Panc1 (cell line): Measurements from ENCODE around the gene GSG1.

Experiments
- POLR2AphosphoS5 ChIP-seq: IDR thresholded peaks from 2 replicates; pipeline ENCODE4 v1.6.1; 2012; ENCODE audit warnings: mild to moderate bottlenecking, low read depth, low read length, moderate library complexity
- SIN3A ChIP-seq: IDR thresholded peaks from 2 replicates; pipeline ENCODE4 v1.6.1; 2012; ENCODE audit warnings: low read depth, mild to moderate bottlenecking, low read length, moderate library complexity, borderline replicate concordance; ENCODE audit not compliant: insufficient read depth
- TF ChIP-seq, protein P1 (sequence below): fragments of 450-650 bp; IDR thresholded peaks from 2 replicates; pipeline ENCODE4 v1.5.1; 2017; ENCODE audit warnings: mild to moderate bottlenecking
- TF ChIP-seq, protein P2 (sequence below), 2 experiments: IDR thresholded peaks; 2 replicates each; pipeline ENCODE4 v1.6.1; 2011 to 2012; ENCODE audit warnings: low read depth in 2 of 2, control low read depth in 1 of 2, low read length in 1 of 2, mild to moderate bottlenecking in 1 of 2, moderate library complexity in 1 of 2; ENCODE audit not compliant: insufficient read depth in 1 of 2

DNA sequence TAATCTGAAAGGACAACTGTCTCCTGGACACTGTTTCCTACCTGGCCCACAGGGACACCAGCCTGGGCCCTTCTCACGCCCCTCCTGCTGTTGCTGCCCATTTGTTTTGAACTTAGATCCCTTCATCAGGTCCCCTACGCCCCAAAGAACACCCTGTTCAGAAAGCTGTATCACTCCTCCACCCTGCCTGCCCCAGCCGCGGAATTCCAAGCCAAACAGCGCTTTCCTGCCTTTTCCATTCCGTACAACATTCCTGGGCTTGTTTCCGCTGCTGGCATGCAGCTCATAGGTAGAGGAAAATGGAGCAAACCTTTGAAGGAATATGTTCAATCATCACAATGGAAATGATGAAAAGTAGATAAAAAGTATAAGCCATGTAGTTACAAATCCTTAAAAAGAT is 12.8 kb upstream of the GSG1 start:
- TF ChIP-seq, protein P1, sequence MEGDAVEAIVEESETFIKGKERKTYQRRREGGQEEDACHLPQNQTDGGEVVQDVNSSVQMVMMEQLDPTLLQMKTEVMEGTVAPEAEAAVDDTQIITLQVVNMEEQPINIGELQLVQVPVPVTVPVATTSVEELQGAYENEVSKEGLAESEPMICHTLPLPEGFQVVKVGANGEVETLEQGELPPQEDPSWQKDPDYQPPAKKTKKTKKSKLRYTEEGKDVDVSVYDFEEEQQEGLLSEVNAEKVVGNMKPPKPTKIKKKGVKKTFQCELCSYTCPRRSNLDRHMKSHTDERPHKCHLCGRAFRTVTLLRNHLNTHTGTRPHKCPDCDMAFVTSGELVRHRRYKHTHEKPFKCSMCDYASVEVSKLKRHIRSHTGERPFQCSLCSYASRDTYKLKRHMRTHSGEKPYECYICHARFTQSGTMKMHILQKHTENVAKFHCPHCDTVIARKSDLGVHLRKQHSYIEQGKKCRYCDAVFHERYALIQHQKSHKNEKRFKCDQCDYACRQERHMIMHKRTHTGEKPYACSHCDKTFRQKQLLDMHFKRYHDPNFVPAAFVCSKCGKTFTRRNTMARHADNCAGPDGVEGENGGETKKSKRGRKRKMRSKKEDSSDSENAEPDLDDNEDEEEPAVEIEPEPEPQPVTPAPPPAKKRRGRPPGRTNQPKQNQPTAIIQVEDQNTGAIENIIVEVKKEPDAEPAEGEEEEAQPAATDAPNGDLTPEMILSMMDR, result no peak
- TF ChIP-seq, protein P2, sequence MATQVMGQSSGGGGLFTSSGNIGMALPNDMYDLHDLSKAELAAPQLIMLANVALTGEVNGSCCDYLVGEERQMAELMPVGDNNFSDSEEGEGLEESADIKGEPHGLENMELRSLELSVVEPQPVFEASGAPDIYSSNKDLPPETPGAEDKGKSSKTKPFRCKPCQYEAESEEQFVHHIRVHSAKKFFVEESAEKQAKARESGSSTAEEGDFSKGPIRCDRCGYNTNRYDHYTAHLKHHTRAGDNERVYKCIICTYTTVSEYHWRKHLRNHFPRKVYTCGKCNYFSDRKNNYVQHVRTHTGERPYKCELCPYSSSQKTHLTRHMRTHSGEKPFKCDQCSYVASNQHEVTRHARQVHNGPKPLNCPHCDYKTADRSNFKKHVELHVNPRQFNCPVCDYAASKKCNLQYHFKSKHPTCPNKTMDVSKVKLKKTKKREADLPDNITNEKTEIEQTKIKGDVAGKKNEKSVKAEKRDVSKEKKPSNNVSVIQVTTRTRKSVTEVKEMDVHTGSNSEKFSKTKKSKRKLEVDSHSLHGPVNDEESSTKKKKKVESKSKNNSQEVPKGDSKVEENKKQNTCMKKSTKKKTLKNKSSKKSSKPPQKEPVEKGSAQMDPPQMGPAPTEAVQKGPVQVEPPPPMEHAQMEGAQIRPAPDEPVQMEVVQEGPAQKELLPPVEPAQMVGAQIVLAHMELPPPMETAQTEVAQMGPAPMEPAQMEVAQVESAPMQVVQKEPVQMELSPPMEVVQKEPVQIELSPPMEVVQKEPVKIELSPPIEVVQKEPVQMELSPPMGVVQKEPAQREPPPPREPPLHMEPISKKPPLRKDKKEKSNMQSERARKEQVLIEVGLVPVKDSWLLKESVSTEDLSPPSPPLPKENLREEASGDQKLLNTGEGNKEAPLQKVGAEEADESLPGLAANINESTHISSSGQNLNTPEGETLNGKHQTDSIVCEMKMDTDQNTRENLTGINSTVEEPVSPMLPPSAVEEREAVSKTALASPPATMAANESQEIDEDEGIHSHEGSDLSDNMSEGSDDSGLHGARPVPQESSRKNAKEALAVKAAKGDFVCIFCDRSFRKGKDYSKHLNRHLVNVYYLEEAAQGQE (IDR thresholded peaks at IDR 0.05; ENCODE audit: insufficient read depth in 1 of 2, low read depth in 2 of 2, low read length in 1 of 2), result no peak
- TF ChIP-seq POLR2AphosphoS5, result no peak
- no peak for TF ChIP-seq SIN3A
